Muscle of back (tissue), 11 donors: ENCODE data around the gene CAMKK1. TPM values are rescaled to one million over a fixed set of nuclear protein-coding genes. Genes with fewer than 3 reads are reported as not detected.
"Not testable (repeated sequence)": the region's sequence is repeated elsewhere in the genome, so short reads cannot be mapped to it uniquely, and the experiment has no call there.

ENCODE experiments used
- DNase-seq, 3 donors: peaks; one replicate each; pipeline versions ENCODE4 v3.0.0 to v3.0.0-alpha.2; 2013
- polyA plus RNA-seq, 10 donors: library from polyadenylated mRNA; unstranded; fragments of 120-200 nt; gene quantifications; one replicate each; pipeline ENCODE4 v1.2.1, GENCODE V29; 2013; ENCODE audit not compliant: insufficient read length in 10 of 10

The CAMKK1 gene
- polyA plus RNA-seq, 10 donors = 5.4 to 7.5 (median 6.7) TPM

- DNase-seq = no peak
Measured at GRCh38 chr17:3846437-3847164, 46.3 kb downstream of the CAMKK1 start.

GRCh38 chr17:3845621-3846436 is 47.0 kb downstream of the CAMKK1 start, which contains the start of gene NCBP3:
TSS of gene NCBP3 (minus strand) at chr17:3846246. CDS start at chr17:3846223, 23 bp downstream.
- peak; percentile 95 to 97 (median 96) for DNase-seq

GRCh38 chr17:3845291-3845620 is 47.6 kb downstream of the CAMKK1 start:
- DNase-seq = no peak

- not testable (repeated sequence) for DNase-seq
Measured at GRCh38 chr17:3844556-3844955, 48.3 kb downstream of the CAMKK1 start.

- DNase-seq = no peak
Measured at GRCh38 chr17:3843935-3844516, 48.8 kb downstream of the CAMKK1 start.

GRCh38 chr17:3838206-3838605 is 54.6 kb downstream of the CAMKK1 start:
- no peak for DNase-seq

GRCh38 chr17:3836551-3836950 is 56.3 kb downstream of the CAMKK1 start:
- no peak for DNase-seq

- no peak for DNase-seq
Measured at GRCh38 chr17:3835410-3836229, 57.2 kb downstream of the CAMKK1 start.

GRCh38 chr17:3834811-3835210 is 58.0 kb downstream of the CAMKK1 start:
- no peak for DNase-seq

GRCh38 chr17:3828852-3829232 is 64.0 kb downstream of the CAMKK1 start:
- no peak for DNase-seq

- no peak for DNase-seq
Measured at GRCh38 chr17:3828151-3828851, 64.6 kb downstream of the CAMKK1 start.

GRCh38 chr17:3827124-3827773 is 65.6 kb downstream of the CAMKK1 start:
- DNase-seq = peak in 2 of 3 donors; percentile 51 to 57

- no peak for DNase-seq
Measured at GRCh38 chr17:3826191-3826590, 66.7 kb downstream of the CAMKK1 start.

GRCh38 chr17:3821101-3821500 is 71.8 kb downstream of the CAMKK1 start:
- DNase-seq = no peak

- DNase-seq = no peak
Measured at GRCh38 chr17:3818786-3819185, 74.1 kb downstream of the CAMKK1 start.

- no peak for DNase-seq
Measured at GRCh38 chr17:3817851-3818605, 74.8 kb downstream of the CAMKK1 start.

GRCh38 chr17:3815925-3816324 is 76.9 kb downstream of the CAMKK1 start:
- DNase-seq = no peak

GRCh38 chr17:3815122-3815521 is 77.7 kb downstream of the CAMKK1 start:
- no peak for DNase-seq

- DNase-seq = no peak
Measured at GRCh38 chr17:3814361-3814760, 78.5 kb downstream of the CAMKK1 start.

GRCh38 chr17:3813171-3813570 is 79.7 kb downstream of the CAMKK1 start:
- DNase-seq = no peak
